Nephron (organoid): ENCODE measurements around the gene PNRC2.

Experiments
- H3K27ac Mint-ChIP-seq, 3 experiments: 2 replicates each; pipeline ENCODE4 v1.8.0; 2020; ENCODE audit warnings: mixed read lengths in 3 of 3, mild to moderate bottlenecking in 2 of 3, moderate library complexity in 1 of 3
- H3K27me3 Mint-ChIP-seq: 2 replicates; pipeline ENCODE4 v1.8.0; 2021; ENCODE audit warnings: low read depth, mild to moderate bottlenecking, moderate library complexity, mixed read lengths
- H3K36me3 Mint-ChIP-seq: 2 replicates; pipeline ENCODE4 v1.8.0; 2020; ENCODE audit warnings: low read depth, mixed read lengths
- H3K4me1 Mint-ChIP-seq: 2 replicates; pipeline ENCODE4 v1.8.0; 2020; ENCODE audit warnings: mixed read lengths
- H3K4me3 Mint-ChIP-seq, 3 experiments: 2 replicates each; pipeline ENCODE4 v1.8.0; 2020; ENCODE audit warnings: mild to moderate bottlenecking in 3 of 3, mixed read lengths in 3 of 3, moderate library complexity in 2 of 3
- H3K9me3 Mint-ChIP-seq: 2 replicates; pipeline ENCODE4 v1.8.0; 2020; ENCODE audit warnings: mixed read lengths
- TF ChIP-seq, protein P1 (sequence below), 3 experiments: fragments of 200-600 bp; sonication (generic); IDR thresholded peaks; one replicate each; pipeline ENCODE4 v1.5.0; 2021; ENCODE audit warnings: antibody characterized with exemption in 3 of 3; ENCODE audit not compliant: unreplicated experiment in 3 of 3

PNRC2 gene

DNA sequence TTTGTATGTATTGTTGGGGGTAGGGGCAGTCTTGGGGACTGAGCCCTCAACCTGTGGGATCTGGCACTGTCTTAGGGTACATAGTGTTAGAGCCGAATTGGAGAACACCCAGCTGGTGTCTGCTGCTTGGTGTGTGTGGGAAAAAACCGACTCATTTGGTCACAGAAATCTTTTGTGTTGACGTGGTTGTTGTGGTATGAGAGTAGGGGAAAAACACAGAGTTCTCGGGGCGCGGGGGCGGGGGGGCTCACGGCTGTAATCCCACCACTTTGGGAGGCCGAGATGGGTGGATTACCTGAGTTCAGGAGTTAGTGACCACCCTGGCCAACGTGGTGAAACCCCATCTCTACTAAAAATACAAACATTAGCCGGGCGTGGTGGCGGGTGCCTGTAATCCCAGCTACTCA is 35.8 kb downstream of the PNRC2 start:
- no peaks in the 10 kb centered on the region for H3K36me3 Mint-ChIP-seq
- no peak overlapping the region for H3K4me3 Mint-ChIP-seq
- TF ChIP-seq, protein P1, sequence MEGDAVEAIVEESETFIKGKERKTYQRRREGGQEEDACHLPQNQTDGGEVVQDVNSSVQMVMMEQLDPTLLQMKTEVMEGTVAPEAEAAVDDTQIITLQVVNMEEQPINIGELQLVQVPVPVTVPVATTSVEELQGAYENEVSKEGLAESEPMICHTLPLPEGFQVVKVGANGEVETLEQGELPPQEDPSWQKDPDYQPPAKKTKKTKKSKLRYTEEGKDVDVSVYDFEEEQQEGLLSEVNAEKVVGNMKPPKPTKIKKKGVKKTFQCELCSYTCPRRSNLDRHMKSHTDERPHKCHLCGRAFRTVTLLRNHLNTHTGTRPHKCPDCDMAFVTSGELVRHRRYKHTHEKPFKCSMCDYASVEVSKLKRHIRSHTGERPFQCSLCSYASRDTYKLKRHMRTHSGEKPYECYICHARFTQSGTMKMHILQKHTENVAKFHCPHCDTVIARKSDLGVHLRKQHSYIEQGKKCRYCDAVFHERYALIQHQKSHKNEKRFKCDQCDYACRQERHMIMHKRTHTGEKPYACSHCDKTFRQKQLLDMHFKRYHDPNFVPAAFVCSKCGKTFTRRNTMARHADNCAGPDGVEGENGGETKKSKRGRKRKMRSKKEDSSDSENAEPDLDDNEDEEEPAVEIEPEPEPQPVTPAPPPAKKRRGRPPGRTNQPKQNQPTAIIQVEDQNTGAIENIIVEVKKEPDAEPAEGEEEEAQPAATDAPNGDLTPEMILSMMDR (IDR thresholded peaks at IDR 0.05; ENCODE audit: unreplicated experiment in 3 of 3) = no peak
- peaks cover 9% of the 10 kb centered on the region for H3K9me3 Mint-ChIP-seq
- peaks cover 8% of the 10 kb centered on the region for H3K27me3 Mint-ChIP-seq
- peak overlapping the region in 1 of 3 experiments; percentile 51 for H3K27ac Mint-ChIP-seq
- peaks cover 10% of the 10 kb centered on the region for H3K4me1 Mint-ChIP-seq

DNA sequence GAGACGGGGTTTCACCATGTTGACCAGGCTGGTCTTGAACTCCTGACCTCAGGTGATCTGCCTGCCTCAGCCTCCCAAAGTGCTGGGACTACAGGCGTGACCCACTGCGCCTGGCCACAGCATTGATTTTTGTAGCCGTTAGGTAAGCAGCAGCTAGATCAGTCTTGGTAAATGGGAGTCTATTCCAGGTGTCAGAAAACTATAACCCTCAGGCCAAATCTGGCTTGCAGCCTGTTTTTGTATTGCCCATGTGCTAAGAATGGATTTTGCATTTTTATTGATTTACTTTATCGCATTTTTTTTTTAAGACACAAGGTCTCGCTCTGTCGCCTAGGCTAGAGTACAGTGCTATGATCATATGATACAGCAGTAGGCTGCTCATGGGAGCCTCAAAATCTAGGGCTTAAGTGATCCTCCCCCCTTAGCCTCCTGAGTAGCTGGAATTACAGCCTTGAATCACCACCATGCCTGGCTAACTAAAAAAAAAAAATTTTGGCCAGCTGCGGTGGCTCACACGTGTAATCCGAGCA is 37.1 kb downstream of the PNRC2 start:
- no peak overlapping the region for H3K27ac Mint-ChIP-seq
- no peaks in the 10 kb centered on the region for H3K36me3 Mint-ChIP-seq
- peaks cover 4% of the 10 kb centered on the region for H3K27me3 Mint-ChIP-seq
- H3K4me3 Mint-ChIP-seq = no peak overlapping the region
- TF ChIP-seq, protein P1 (IDR thresholded peaks at IDR 0.05; ENCODE audit: unreplicated experiment in 3 of 3) = no peak
- peaks cover 10% of the 10 kb centered on the region for H3K4me1 Mint-ChIP-seq
- peaks cover 6% of the 10 kb centered on the region for H3K9me3 Mint-ChIP-seq

DNA sequence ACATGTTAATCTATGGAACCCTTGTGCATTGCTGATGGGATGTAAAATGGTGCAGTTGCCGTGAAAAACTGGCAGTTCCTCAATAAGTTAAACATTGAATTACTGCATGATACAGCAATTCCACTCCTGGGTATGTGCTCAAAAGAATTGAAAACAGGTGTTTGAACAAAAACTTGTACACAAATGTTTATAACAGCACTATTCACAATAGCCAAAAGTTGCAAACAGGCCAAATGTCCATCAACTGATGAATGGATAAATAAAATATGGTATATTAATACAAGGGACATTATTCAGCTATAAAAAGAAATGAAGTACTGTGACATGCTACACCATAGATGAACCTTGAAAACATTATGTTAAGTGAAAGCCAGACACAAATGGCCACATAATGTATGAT is 38.2 kb downstream of the PNRC2 start:
- Mint-ChIP-seq H3K27ac (peak overlapping the region in 1 of 3 experiments; percentile 18), H3K4me1 (peaks cover 10% of the 10 kb centered on the region), H3K27me3 (peaks cover 4% of the 10 kb centered on the region), H3K36me3 (no peaks in the 10 kb centered on the region), H3K4me3 (no peak overlapping the region), H3K9me3 (peaks cover 3% of the 10 kb centered on the region)
- TF ChIP-seq, protein P1 (IDR thresholded peaks at IDR 0.05; ENCODE audit: unreplicated experiment in 3 of 3) = no peak

DNA sequence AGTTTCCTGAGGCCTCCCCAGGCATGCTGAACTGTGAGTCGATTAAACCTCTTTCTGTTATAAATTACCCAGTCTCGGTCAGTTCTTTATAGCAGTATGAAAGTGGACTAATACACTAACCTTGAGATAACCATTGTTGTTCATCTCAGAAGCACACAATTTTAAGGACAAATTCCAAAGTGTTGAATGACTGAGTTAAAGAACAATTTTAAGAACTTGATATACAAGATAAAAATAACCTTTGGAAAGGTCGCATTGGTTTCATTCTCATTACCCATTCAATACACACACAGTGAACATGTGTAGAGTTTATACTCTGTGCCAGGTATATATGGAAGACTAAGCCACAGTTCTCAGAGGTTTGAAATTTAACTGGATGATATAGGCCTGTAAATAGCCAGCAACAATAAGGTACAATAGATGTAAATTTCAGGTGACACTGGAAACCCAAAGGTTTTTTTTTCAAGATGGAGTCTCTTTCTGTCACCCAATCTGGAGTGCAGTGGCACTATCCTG is 39.6 kb downstream of the PNRC2 start:
- peaks cover 9% of the 10 kb centered on the region for H3K27me3 Mint-ChIP-seq
- TF ChIP-seq, protein P1 (IDR thresholded peaks at IDR 0.05; ENCODE audit: unreplicated experiment in 3 of 3) = no peak
- no peak overlapping the region for H3K4me3 Mint-ChIP-seq
- peaks cover 17% of the 10 kb centered on the region for H3K4me1 Mint-ChIP-seq
- no peaks in the 10 kb centered on the region for H3K36me3 Mint-ChIP-seq
- peaks cover 3% of the 10 kb centered on the region for H3K9me3 Mint-ChIP-seq
- H3K27ac Mint-ChIP-seq = peak overlapping the region in 2 of 3 experiments; percentile 24 to 34

GRCh38 chr1:24002695-24003094 is 43.1 kb downstream of the PNRC2 start:
- peaks cover 5% of the 10 kb centered on the region for H3K27me3 Mint-ChIP-seq
- H3K9me3 Mint-ChIP-seq = no peaks in the 10 kb centered on the region
- TF ChIP-seq, protein P1 (IDR thresholded peaks at IDR 0.05; ENCODE audit: unreplicated experiment in 3 of 3) = no peak
- H3K4me1 Mint-ChIP-seq = peaks cover 15% of the 10 kb centered on the region
- H3K27ac Mint-ChIP-seq = no peak overlapping the region
- no peaks in the 10 kb centered on the region for H3K36me3 Mint-ChIP-seq
- no peak overlapping the region for H3K4me3 Mint-ChIP-seq

- TF ChIP-seq, protein P1 (IDR thresholded peaks at IDR 0.05; ENCODE audit: unreplicated experiment in 3 of 3) = no peak
- Mint-ChIP-seq H3K27me3 (peaks cover 5% of the 10 kb centered on the region), H3K36me3 (no peaks in the 10 kb centered on the region), H3K9me3 (no peaks in the 10 kb centered on the region), H3K27ac (peak overlapping the region in 1 of 3 experiments; percentile 21), H3K4me3 (no peak overlapping the region), H3K4me1 (peaks cover 16% of the 10 kb centered on the region)
These were observed 43.8 kb downstream of the PNRC2 start for GRCh38 chr1:24003331-24003972.
